Vagina (tissue), 2 donors: Measurements from ENCODE around the gene TNIP3.

Experiments
- CTCF ChIP-seq, 3 experiments: fragments of 450-650 bp in 2 of 3; fragments of 200-600 bp in 1 of 3; sonication (generic) in 1 of 3; IDR thresholded peaks; one replicate each; pipeline ENCODE4 v1.5.1; 2017 to 2019; ENCODE audit warnings: antibody characterized with exemption in 3 of 3, mild to moderate bottlenecking in 2 of 3, moderate library complexity in 2 of 3
- POLR2A ChIP-seq, 2 donors: fragments of 450-650 bp; IDR thresholded peaks; one replicate each; pipeline ENCODE4 v1.6.1; 2017; ENCODE audit warnings: antibody characterized with exemption in 2 of 2, mild to moderate bottlenecking in 2 of 2, moderate library complexity in 2 of 2
- POLR2AphosphoS5 ChIP-seq, 2 donors: sonication (generic); formaldehyde crosslinking; IDR thresholded peaks; one replicate each; pipeline ENCODE4 v1.9.0; 2017; ENCODE audit warnings: antibody characterized with exemption in 2 of 2, mild to moderate bottlenecking in 2 of 2, low read depth in 1 of 2; ENCODE audit not compliant: insufficient read depth in 1 of 2

GRCh38 chr4:121150486-121150885 is 13.6 kb downstream of the TNIP3 start:
- TF ChIP-seq POLR2A (IDR thresholded peaks at IDR 0.05) (no peak), CTCF (IDR thresholded peaks at IDR 0.05) (no peak), POLR2AphosphoS5 (IDR thresholded peaks at IDR 0.05; ENCODE audit: insufficient read depth in 1 of 2, low read depth in 1 of 2) (no peak)
